ENCODE results near the gene SLC25A24.
"Not testable (repeated sequence)": the region's sequence is repeated elsewhere in the genome, so short reads cannot be mapped to it uniquely, and the experiment has no call there.

SLC25A24 gene

DNA sequence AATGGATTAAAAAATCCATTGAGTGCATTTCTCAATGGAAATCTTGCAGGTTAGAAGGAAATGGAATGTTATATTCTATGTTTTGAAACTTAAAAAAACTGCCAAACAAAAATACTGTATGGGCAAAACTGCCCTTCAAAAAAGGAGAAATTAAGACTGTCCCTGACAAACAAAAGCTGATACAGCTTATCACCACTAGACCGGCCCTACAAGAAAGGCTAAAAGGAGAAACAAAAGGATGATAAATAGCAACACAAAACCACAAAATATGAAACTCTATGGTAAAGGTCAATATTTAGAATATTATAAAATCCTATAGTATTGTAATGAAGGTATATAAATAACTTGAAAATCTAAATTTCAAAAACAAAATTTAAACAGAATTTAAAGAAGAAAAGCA is 60.0 kb downstream of the SLC25A24 start:
- no peak for DNase-seq (ENCODE audit: low read depth in 1 of 2, low spot score in 1 of 2)

DNA sequence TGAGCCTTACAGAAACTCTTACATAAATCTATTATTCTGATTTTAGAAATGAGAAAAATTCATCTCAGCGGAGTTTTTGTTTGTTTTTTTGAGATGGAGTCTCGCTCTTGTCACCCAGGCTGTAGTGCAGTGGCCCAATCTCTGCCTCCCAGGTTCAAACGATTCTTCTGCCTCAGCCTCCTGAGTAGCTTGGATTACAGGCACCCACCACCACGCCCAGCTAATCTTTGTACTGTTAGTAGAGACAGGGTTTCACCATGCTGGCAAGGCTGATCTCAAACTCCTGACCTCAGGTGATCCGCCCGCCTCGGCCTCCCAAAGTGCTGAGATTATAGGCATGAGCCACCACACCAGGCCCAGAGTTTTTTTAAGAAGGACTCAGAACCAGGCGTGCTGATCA is 60.6 kb downstream of the SLC25A24 start:
- DNase-seq (ENCODE audit: low read depth in 1 of 2, low spot score in 1 of 2) = not testable (repeated sequence)

DNA sequence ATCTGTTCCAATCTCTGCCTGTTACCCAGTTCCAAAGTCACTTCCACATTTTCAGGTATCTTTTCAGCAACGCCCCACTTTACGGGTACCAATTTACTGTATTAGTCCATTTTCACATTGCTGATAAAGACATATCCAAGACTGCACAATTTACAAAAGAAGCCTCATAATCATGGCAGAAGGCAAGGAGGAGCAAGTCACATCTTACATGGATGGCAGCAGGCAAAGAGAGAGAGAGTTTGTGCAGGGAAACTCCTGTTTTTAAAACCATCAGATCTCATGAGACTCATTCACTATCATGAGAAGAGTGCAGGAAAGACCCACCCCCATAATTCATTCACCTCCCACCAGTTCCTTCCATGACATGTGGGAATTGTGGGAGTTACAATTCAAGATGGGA is 67.0 kb downstream of the SLC25A24 start:
- DNase-seq (ENCODE audit: low read depth in 1 of 2, low spot score in 1 of 2) = not testable (repeated sequence)

- not testable (repeated sequence) for DNase-seq (ENCODE audit: low read depth in 1 of 2, low spot score in 1 of 2)
Observed at GRCh38 chr1:108132367-108132766, 67.8 kb downstream of the SLC25A24 start.

DNA sequence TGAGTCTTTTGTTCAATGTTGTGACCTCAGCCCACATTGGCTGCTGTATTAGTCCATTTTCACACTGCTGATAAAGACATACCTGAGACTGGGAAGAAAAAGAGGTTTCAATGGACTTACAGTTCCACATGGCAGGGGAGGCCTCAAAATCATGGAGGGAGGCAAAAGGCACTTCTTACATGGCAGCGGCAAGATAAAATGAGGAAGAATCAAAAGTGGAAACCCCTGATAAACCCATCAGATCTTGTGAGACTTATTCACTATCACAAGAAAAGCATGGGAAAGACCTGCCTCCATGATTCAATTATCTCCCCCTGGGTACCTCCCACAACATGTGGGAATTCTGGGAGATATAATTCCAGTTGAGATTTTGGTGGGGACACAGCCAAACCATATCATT is 68.9 kb downstream of the SLC25A24 start:
- DNase-seq (ENCODE audit: low read depth in 1 of 2, low spot score in 1 of 2) = not testable (repeated sequence)

GRCh38 chr1:108130794-108131193 is 69.3 kb downstream of the SLC25A24 start:
- no peak for DNase-seq (ENCODE audit: low read depth in 1 of 2, low spot score in 1 of 2)

- DNase-seq (ENCODE audit: low read depth in 1 of 2, low spot score in 1 of 2) = no peak
Observed at GRCh38 chr1:108129999-108130398, 70.1 kb downstream of the SLC25A24 start.

DNA sequence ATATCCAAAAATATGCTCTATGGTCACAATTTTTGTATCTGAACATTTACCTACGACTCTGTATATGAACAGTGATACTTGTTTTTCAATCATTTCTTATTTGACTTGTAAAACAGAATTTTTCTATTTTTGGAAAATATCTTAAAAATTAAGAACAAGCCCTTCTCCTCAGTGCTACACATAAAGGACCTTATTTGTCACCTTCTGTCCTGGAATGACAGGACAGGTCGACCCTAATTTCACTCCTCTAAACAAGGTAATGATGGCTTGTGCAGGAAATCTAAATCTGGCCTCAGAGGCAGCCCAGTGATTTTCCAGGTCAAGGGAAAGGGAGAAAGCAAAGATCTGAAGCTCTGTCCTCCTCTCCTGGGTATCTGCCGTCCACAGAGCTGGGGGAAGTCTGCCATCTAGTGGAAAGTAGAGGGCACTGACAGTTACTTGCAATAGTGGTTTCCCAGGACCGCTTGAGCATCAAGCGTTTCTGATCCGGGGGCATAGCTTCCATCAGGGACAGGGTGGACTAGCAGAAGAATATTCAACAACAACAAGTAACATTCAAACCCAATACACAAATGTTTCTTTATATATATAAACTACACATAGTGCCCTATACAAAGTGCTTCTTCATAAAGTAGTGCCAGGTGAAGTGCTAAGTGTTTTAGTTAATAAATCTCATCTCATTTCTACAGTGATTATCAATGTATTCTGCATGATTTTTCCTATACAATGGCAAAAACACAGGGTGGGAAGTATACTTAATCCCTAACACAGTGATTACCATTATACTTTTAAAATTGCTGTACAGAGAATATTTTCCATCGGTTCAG is 74.6 kb downstream of the SLC25A24 start:
- peak; percentile 18 to 40 for DNase-seq (ENCODE audit: low read depth in 1 of 2, low spot score in 1 of 2)

DNA sequence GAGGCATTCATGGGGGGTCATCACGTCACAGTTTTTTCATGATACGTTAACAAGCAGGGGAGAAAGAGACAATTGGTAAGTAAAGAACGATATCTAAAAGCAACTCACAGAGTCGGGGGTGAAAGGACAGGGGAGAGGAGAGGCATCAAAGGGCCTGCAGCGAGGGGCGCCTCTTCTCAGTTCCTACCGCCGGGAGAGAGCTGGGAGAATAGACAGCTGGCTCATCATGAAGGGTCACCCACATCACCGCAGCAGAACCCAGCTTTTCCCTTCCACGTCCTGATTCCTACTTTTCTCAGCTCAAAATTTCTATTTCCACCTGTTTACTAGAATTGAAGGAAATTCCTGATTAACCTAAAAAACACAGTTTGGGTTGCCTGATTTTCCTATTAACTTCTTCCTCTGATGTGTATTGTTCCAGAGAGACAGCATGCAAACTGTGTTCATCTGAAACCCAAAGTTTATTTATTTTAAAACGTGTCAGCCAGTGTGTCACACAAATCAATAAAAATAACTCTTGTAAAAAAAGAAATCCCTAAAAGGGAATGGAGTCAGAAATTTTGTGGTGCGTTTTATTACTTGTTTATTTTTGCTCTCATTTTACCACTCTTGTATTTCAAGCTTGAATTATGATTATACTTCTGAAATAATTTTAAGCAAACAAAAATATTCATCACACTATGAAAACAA is 75.4 kb downstream of the SLC25A24 start:
- no peak for DNase-seq (ENCODE audit: low read depth in 1 of 2, low spot score in 1 of 2)

GRCh38 chr1:108124023-108124422 is 76.1 kb downstream of the SLC25A24 start:
- DNase-seq (ENCODE audit: low read depth in 1 of 2, low spot score in 1 of 2) = no peak

DNA sequence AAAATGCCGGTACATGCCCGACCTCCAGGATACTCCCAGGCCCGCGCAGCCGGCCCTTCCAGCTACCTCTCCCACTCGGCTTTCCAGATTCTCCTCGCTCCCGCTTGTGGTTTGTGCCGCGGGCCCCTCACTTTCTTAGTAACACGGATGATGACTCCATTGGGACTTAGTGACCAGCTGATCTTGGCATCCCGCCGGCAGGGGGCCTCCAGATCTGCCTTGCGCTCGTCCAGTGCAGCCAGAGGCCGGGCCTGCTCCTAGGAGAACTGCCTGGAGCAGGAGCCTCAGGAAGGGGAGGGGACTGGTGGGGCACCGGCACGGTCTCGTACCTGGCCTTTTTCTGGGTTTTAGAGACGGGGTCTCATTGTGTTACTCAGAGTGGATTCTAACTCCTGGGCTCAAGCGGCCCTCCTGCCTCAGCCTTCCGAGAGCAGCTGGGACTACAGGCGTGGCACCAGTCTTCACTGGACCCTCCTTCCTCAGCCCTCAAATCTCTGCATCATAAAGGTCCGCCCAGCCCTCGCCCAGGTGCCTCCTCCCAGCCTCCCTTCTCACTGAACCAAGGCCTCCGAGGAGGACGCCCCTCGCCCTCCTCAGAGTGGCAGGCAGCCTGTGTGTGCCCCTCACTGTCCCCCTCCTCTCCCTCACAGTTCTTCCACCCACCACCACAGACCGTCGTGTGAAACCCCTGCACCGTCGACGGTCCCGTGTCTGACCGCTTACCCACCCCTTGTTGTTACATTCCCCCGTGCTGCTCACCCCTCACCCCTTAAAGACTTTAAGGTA is 78.6 kb downstream of the SLC25A24 start:
- DNase-seq (ENCODE audit: low read depth in 1 of 2, low spot score in 1 of 2) = no peak

DNA sequence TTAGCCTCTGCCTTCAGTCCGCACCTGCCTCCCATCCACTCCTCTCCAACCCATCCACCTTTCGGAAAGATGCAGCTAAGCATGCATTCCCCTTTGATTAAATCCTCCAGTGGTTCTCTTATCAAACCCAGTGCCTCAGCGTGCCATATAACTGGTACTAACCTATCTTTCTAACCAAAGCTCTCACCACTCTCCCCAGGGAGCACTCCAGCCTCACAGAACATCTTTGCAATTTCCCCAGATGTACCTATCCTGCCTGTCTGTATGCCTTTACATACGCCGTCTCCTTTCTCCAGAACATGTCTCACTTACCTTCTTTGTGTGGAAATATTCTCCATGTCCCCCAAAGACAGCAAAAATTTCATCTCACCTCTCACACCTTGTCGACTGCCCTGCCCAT is 80.0 kb downstream of the SLC25A24 start:
- no peak for DNase-seq (ENCODE audit: low read depth in 1 of 2, low spot score in 1 of 2)

DNA sequence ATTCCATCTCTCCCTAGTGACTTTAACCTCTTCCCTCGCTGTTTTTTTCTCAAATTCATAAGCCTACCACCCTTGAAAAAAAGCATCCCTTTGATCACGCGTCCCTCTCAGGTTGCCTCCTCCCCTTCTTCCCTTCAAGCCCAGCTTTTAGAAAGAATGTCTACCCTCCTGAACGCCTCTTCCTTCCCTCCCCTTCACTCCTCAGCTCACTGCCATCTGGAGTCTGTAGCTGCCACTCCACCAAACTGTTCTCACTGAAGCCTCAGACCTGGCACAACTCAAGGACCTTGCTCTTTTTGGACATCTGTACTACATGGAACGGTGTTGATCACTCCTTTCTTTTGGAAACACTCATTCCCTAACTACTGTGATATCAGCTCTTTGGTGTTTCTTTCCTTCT is 80.6 kb downstream of the SLC25A24 start:
- no peak for DNase-seq (ENCODE audit: low read depth in 1 of 2, low spot score in 1 of 2)

- no peak for DNase-seq (ENCODE audit: low read depth in 1 of 2, low spot score in 1 of 2)
Observed at GRCh38 chr1:108117945-108118902, 81.9 kb downstream of the SLC25A24 start.

- no peak for DNase-seq (ENCODE audit: low read depth in 1 of 2, low spot score in 1 of 2)
Observed at GRCh38 chr1:108117237-108117636, 82.9 kb downstream of the SLC25A24 start.

DNA sequence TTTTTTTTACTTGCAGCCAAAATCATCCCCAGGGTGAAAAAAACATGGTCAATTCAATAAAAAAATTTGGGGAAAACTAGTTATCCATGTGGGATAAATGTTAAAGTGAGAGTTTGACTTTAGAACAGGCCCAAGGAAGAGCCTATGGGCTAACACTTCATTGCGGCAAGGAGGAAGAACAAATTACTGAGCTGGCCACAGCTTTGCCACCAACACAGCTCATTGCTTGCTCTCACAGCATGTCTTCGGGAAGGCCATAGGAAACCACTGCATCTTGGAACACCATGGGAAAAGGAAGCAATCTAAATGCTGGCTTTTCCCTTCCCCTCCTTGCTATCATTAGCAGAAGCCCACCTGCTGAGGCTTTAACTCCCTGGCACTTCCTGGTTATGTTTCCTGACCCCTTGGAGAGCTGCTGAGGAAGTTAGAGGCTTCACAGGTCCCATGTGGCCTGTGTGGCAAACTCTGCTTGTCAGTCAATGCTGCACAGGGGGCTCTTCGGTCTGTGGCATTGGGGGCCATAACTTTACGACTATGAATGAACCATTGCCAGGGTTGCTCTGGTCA is 86.0 kb downstream of the SLC25A24 start:
- no peak for DNase-seq (ENCODE audit: low read depth in 1 of 2, low spot score in 1 of 2)

- DNase-seq (ENCODE audit: low read depth in 1 of 2, low spot score in 1 of 2) = no peak
Observed at GRCh38 chr1:108113496-108113895, 86.6 kb downstream of the SLC25A24 start.

DNA sequence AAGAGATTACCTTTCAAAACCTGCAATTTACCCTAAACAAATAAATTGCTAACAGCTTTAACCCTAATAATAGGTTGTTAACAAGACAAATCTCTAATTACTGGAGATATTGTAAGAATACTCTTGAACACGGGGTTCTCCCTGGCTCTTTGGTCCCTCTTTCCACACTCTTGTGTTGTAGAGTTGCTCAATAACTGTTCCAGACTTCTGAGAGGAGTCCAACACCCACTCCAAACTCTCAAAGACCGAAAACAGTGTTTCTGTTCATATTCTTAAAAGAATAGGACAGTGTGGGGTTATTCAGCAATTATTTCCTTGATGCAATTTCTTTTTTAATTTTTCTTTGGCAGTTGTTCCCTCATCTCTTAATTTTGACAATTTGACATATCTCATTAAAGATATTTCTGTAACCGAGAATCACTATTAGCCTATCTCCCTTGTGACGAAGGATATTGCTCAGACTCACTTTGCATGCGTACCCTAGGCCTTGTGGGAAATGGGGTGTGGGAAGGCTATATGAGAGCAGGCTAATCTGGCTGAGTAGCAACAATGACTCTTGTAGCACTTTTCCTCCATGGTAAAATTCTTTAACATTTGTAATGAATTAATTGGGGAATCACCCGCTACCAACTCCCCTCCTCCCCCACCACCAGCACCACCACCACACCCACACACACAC is 90.7 kb downstream of the SLC25A24 start:
- no peak for DNase-seq (ENCODE audit: low read depth in 1 of 2, low spot score in 1 of 2)

DNA sequence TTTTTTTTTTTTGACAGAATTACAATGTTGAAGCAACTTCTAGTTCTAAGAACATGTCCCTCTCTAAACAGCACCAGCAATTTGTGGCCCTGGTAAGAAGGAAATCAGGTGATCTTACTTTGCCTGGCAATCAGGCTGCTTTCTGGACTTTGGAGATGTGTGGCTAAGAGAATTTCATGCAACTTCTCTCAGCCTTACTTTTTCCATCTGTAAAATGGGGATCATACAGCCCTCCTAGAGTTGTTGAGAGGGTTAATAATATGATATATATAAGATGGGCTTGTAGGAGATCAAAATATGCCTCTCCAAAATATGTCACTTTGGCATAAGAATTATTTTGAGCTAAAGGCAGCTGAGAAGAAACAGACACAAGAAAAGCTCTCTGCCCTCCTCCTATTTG is 92.0 kb downstream of the SLC25A24 start:
- DNase-seq (ENCODE audit: low read depth in 1 of 2, low spot score in 1 of 2) = no peak

GRCh38 chr1:108107658-108108057 is 92.5 kb downstream of the SLC25A24 start:
- DNase-seq (ENCODE audit: low read depth in 1 of 2, low spot score in 1 of 2) = no peak
